PC-9 (cell line): ENCODE results near the gene C14orf132. TPM values are rescaled to one million over a fixed set of nuclear protein-coding genes. Genes with fewer than 3 reads are reported as not detected.

ENCODE experiments used
- BruUV-seq: library from RNA; stranded (reverse); fragments of 400-500 nt; replicated peaks from 2 replicates; lab custom pipeline; 2021; lab: Mats Ljungman, UMichigan
- CTCF ChIA-PET: fragments of 300-600 bp; sonication (Branson Sonifier 250); formaldehyde crosslinking; loops from one replicate; lab custom pipeline; 2022; ENCODE audit warnings: antibody characterized with exemption; lab: Charles Lee
- POLR2A ChIA-PET: fragments of 300-600 bp; sonication (Branson Sonifier 250); formaldehyde crosslinking; loops from one replicate; lab custom pipeline; 2022; ENCODE audit warnings: antibody characterized with exemption; ENCODE audit not compliant: unreplicated experiment; lab: Charles Lee
- DNase-seq, 2 experiments: peaks; one replicate each; pipeline versions ENCODE4 v3.0.0 to v3.0.0-alpha.2; 2015 to 2022; ENCODE audit warnings: mixed read lengths in 1 of 2
- H2AFZ ChIP-seq: fragments of 200-600 bp; sonication (generic); 2 replicates; pipeline ENCODE4 v1.8.1; 2017; ENCODE audit warnings: antibody characterized with exemption
- H3F3A ChIP-seq: fragments of 200-600 bp; sonication (generic); 2 replicates; pipeline ENCODE4 v1.8.1; 2017; ENCODE audit warnings: antibody characterized with exemption, mild to moderate bottlenecking, low read depth; ENCODE audit not compliant: insufficient read depth
- H3K27ac ChIP-seq: fragments of 200-600 bp; sonication (generic); 2 replicates; pipeline ENCODE4 v1.6.1; 2016; ENCODE audit warnings: mixed run types
- H3K27me3 ChIP-seq: fragments of 200-600 bp; sonication (generic); 2 replicates; pipeline ENCODE4 v1.6.1; 2016; ENCODE audit warnings: low read depth, mixed run types; ENCODE audit not compliant: insufficient read depth
- H3K36me3 ChIP-seq: fragments of 200-600 bp; sonication (generic); 2 replicates; pipeline ENCODE4 v1.6.1; 2016; ENCODE audit warnings: low read depth, mixed run types
- H3K4me1 ChIP-seq: fragments of 200-600 bp; sonication (generic); replicated peaks from 2 replicates; pipeline ENCODE4 v1.6.1; 2016; ENCODE audit warnings: mixed run types; ENCODE audit not compliant: insufficient read depth
- H3K4me2 ChIP-seq: fragments of 200-600 bp; sonication (generic); 2 replicates; pipeline ENCODE4 v1.6.1; 2017; ENCODE audit warnings: mixed run types
- H3K4me3 ChIP-seq: fragments of 200-600 bp; sonication (generic); 2 replicates; pipeline ENCODE4 v1.6.1; 2016; ENCODE audit warnings: mixed run types
- H3K79me2 ChIP-seq: fragments of 200-600 bp; sonication (generic); 2 replicates; pipeline ENCODE4 v1.6.1; 2017; ENCODE audit warnings: low read depth, mixed run types
- H3K9me2 ChIP-seq: fragments of 200-600 bp; sonication (generic); 2 replicates; pipeline ENCODE4 v1.8.1; 2017; ENCODE audit warnings: mild to moderate bottlenecking; ENCODE audit not compliant: insufficient read depth
- H3K9me3 ChIP-seq: fragments of 200-600 bp; sonication (generic); 2 replicates; pipeline ENCODE4 v1.8.1; 2016; ENCODE audit warnings: low read depth; ENCODE audit not compliant: insufficient read depth
- H4K20me1 ChIP-seq: fragments of 200-600 bp; sonication (generic); 2 replicates; pipeline ENCODE4 v1.8.1; 2017; ENCODE audit not compliant: insufficient read depth
- CTCF ChIP-seq: fragments of 200-600 bp; sonication (generic); conservative IDR thresholded peaks from 2 replicates; pipeline ENCODE4 v1.6.1; 2017; ENCODE audit warnings: mixed run types, antibody characterized with exemption, mild to moderate bottlenecking, moderate library complexity
- EZH2 ChIP-seq: fragments of 200-600 bp; sonication (generic); IDR thresholded peaks from 2 replicates; pipeline ENCODE4 v1.8.0; 2017; ENCODE audit warnings: antibody characterized with exemption, low read depth
- intact Hi-C: fragments of 100-400 bp; cut with micrococcal nuclease; formaldehyde crosslinking; loops from one replicate; pipeline ENCODE4 v1.10.0; 2022; ENCODE audit not compliant: unreplicated experiment
- total RNA-seq: library from RNA; stranded (reverse); gene quantifications from 2 replicates; pipeline ENCODE4 v1.2.3, GENCODE V29; 2021

C14orf132 gene
- total RNA-seq, 1 experiment from 2014 or later, result not detected

GRCh38 chr14:96122496-96122895, 83.3 kb downstream of the C14orf132 start:
- no peak for TF ChIP-seq EZH2
- no peak for TF ChIP-seq CTCF
- Histone ChIP-seq H3K4me3 (peak overlapping the region; percentile 23; the same call in 1 of the 2 replicates), H3K27me3 (no peaks in the 10 kb centered on the region), H3K36me3 (no peaks in the 10 kb centered on the region), H3K4me2 (peak overlapping the region; percentile 70), H3K4me1 (peaks cover 66% of the 10 kb centered on the region), H2AFZ (peak overlapping the region; percentile 66), H3K9me3 (no peaks in the 10 kb centered on the region), H3F3A (peaks cover 45% of the 10 kb centered on the region), H3K9me2 (no peaks in the 10 kb centered on the region), H3K79me2 (no peaks in the 10 kb centered on the region), H4K20me1 (no peaks in the 10 kb centered on the region), H3K27ac (peak overlapping the region; percentile 93)
- intact Hi-C loops, result no loop called here
- BruUV-seq, result no TSS peak
- ChIA-PET POLR2A (no interaction called here), CTCF (no interaction called here)
- DNase-seq, result peak in 1 of 2 experiments; percentile 88

GRCh38 chr14:96125536-96125935, 86.4 kb downstream of the C14orf132 start:
- TF ChIP-seq CTCF, result no peak
- TF ChIP-seq EZH2, result no peak
- no peak overlapping the region for H3K4me2 ChIP-seq
- no TSS peak for BruUV-seq
- no peaks in the 10 kb centered on the region for H4K20me1 ChIP-seq
- DNase-seq, result no peak
- H3K79me2 ChIP-seq, result no peaks in the 10 kb centered on the region
- H3K27me3 ChIP-seq, result no peaks in the 10 kb centered on the region
- ChIA-PET CTCF (no interaction called here), POLR2A (no interaction called here)
- H3K36me3 ChIP-seq, result no peaks in the 10 kb centered on the region
- intact Hi-C loops, result no loop called here
- no peaks in the 10 kb centered on the region for H3K9me3 ChIP-seq
- H3K27ac ChIP-seq, result no peak overlapping the region
- H3K4me1 ChIP-seq, result peaks cover 38% of the 10 kb centered on the region
- peaks cover 30% of the 10 kb centered on the region for H3F3A ChIP-seq
- H3K9me2 ChIP-seq, result no peaks in the 10 kb centered on the region
- no peak overlapping the region for H2AFZ ChIP-seq
- no peak overlapping the region for H3K4me3 ChIP-seq

GRCh38 chr14:96126339-96126782, 87.2 kb downstream of the C14orf132 start:
- Histone ChIP-seq H3K27ac (no peak overlapping the region), H3K9me3 (no peaks in the 10 kb centered on the region), H3K79me2 (no peaks in the 10 kb centered on the region), H3K9me2 (no peaks in the 10 kb centered on the region), H3K4me3 (no peak overlapping the region), H3K4me2 (no peak overlapping the region), H2AFZ (no peak overlapping the region), H3K4me1 (peaks cover 35% of the 10 kb centered on the region), H3F3A (peaks cover 28% of the 10 kb centered on the region), H4K20me1 (no peaks in the 10 kb centered on the region), H3K27me3 (no peaks in the 10 kb centered on the region), H3K36me3 (no peaks in the 10 kb centered on the region)
- BruUV-seq, result no TSS peak
- ChIA-PET POLR2A (no interaction called here), CTCF (no interaction called here)
- TF ChIP-seq EZH2 (no peak), CTCF (no peak)
- intact Hi-C loops, result no loop called here
- DNase-seq, result no peak
